HEK293 (cell line): Measurements from ENCODE around the gene SMIM24.

ENCODE experiments used
- CTCF ChIP-seq: fragments of 450-650 bp; formaldehyde crosslinking; IDR thresholded peaks from 2 replicates; pipeline ENCODE4 v1.5.1; 2016; ENCODE audit warnings: missing biosample characterization, missing genetic modification characterization
- ZBTB49 ChIP-seq: fragments of 450-650 bp; formaldehyde crosslinking; IDR thresholded peaks from 2 replicates; pipeline ENCODE4 v1.5.1; 2016; ENCODE audit warnings: missing biosample characterization, missing genetic modification characterization, low read depth
- ZNF248 ChIP-seq: fragments of 450-650 bp; formaldehyde crosslinking; IDR thresholded peaks from 2 replicates; pipeline ENCODE4 v1.5.1; 2017; ENCODE audit warnings: missing biosample characterization, missing genetic modification characterization
- ZNF518A ChIP-seq: fragments of 450-650 bp; formaldehyde crosslinking; conservative IDR thresholded peaks from 2 replicates; pipeline ENCODE4 v1.5.1; 2016; ENCODE audit warnings: low read depth, missing biosample characterization, missing genetic modification characterization

GRCh38 chr19:3426433-3426832 is 53.9 kb downstream of the SMIM24 start:
- no peak for TF ChIP-seq ZBTB49 (tag by site-specific recombination)
- TF ChIP-seq ZNF248 (tag by site-specific recombination), result no peak
- no peak for TF ChIP-seq CTCF (tag by site-specific recombination)
- no peak for TF ChIP-seq ZNF518A
